Measurements from ENCODE around the gene CTSC.

CTSC gene

DNA sequence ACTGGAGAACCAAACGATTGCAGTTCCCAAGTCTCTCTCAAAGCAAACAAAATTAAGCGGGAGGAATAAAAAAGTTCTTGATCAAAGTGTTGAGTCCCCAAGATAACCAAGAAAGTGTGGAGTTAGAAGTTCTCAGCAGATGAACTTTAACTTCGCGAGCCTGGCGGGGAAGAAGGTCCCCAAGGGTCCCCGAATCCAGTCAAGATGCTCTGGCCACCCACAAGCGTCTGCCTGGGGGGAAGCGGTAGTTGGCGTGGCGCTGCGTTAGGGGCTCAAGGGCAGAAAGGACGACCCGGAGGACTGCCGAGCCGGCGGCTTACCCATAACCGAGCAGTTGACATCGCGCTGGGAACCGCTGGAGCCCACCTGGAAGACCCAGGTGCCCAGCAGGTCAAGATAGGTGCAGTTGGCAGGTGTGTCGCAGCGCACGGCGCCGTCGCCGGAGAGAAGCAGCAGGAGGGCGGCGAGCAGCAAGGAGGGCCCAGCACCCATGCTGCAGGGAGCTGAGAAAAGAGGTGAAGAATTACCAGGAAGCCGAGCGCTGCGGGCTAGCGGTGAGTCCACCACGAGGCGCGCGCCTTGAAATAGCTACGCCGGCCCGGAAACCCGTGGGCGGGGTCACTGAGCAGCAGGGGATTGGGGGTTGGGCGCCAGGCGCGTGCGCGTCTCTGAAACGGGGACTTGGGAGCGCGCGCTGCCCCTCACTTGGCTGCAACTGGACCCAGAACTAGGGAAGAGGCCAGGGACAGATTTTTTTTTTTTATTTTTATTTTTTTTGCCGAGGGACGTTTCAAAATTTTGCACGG, at the start of gene CTSC:
Gene CTSC, minus strand, starts transcription at position 556 of the 806 bp plus-strand sequence. Its CDS starts 64 bp downstream, at position 492.
- DNase-seq = peak; percentile 57

GRCh38 chr11:88384669-88385005, 47.1 kb upstream of the CTSC start:
- no peak for DNase-seq

DNA sequence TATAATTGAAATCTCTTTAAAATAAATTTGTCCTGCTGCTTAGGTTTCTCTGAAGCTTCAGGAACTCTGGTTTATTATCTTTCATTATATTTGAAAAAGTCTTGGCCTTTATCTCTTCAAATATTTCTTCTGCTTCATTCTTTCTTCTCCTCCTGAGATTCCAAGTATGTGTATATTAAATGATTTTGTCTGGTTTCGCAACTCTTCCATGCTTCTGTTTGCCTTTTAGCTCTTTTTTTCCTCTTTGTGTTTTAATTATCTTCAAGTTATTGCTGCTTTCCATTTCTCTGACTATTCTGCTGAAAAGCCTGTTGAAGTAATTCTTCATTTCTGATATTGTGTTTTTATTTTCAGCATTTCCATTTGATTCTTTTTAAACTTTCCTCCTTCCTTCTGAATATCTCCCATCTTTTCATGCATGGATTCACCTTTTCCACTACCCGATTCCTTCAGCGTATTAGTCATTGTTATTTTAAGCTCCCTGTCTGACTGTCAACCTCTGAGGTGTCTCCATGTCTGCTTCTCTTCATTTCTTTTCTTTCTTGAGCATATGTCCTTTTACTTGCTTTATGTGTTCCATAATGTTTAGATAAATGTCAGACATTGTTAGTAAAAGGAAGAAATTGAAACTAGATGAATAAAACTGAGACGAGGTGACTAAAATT, 46.6 kb upstream of the CTSC start:
- DNase-seq = no peak

DNA sequence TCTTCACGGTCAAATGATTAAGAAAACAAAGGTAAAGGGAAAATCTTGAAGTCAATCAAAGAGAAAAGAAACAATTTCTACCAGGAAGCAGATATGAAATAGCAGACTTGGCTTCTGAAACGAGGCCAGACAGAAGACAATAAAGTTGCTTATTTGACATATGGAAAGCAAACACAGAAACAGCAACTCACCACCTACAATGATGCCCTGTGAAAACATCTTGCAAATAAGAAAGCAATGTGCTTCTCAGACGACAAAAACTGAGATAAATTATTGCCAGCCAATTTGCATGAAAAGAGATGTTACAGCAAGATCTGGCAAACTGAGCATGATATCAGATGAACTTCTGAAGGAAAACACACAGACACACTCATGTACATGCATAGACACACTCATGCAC, 45.9 kb upstream of the CTSC start:
- no peak for DNase-seq

- no peak for DNase-seq
Observed at GRCh38 chr11:88379130-88379529, 41.6 kb upstream of the CTSC start.

GRCh38 chr11:88378422-88379066, 41.0 kb upstream of the CTSC start:
- no peak for DNase-seq

GRCh38 chr11:88377646-88378045, 40.1 kb upstream of the CTSC start:
- no peak for DNase-seq

DNA sequence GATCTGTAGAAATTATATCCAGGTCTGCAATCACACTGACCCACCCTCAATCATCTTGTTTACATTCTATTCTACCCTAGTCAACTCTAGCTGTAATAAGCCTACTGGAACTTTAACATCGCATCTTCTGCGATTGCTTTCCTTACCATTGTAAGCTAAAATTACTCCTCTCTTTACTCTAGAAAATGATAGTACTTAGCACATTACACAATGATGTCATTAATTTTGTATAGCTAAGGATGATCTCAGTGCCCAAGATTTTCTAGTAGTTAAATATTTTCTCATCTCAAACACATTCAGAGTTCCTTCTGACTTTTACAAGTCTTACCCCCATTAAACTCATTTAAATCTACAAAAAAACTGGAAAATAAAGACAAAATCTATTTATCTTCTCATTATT, 39.6 kb upstream of the CTSC start:
- DNase-seq = no peak

DNA sequence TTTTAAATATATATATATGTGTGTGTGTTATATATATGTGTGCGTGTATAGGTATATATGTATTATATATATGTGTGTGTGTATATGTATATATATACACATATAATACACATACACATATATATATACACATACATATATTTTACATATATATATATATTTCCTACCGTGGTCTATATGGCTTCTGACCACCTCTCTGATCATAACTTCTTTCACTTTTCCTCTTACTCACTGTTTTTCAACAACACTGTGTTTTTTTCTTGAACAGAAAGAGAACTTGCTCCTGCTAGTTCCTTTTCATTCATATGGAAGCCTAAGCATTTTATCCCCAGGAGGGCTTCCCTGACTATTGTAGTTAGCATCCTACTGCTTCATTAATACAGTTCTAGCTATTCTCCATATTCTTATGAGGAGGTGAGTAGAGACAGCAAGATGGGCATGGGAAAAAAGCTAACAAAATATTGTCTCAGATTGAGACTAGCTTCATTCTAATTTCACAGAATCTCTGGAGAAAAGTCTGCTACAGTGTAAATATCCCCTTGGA, 38.5 kb upstream of the CTSC start:
- DNase-seq = no peak

- DNase-seq = no peak
Observed at GRCh38 chr11:88370782-88371181, 33.2 kb upstream of the CTSC start.

DNA sequence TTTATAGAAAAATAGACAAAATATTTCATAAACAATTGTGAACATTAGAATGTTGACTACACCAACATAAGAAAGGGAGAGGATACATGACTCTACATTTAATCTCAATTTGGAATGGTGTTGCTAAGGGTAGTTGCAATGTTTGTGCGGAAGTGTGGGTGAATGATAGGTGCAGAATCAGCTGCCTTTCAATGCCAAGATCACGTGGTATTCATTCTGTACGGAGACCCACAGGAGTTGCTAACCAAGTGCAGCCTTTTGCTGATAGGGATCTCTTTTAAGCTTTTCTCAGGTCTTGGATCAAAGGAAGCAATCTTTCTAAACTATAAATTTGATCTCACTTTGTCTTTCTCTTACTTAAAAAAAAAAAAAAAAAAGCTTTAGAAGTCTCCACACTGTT, 29.8 kb upstream of the CTSC start:
- no peak for DNase-seq

GRCh38 chr11:88363648-88364065, 26.1 kb upstream of the CTSC start:
- no peak for DNase-seq

DNA sequence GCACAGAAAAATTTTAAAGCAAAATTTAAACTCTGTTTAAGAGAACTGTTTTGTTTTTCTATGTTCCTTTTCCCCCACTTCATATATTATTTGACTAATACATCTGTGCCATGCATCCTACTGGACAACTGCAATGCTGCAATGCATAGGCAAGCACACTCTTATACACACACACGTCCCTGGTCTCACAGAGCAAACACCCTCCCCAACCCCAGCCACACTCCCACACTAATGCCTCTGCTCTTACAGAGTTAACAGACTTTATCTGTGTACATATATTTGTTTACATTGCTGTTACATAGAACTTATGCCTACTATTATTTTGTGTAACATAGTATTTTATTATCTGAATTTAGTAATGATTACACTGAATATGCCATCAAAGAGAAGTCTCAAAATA, 25.5 kb upstream of the CTSC start:
- no peak for DNase-seq

DNA sequence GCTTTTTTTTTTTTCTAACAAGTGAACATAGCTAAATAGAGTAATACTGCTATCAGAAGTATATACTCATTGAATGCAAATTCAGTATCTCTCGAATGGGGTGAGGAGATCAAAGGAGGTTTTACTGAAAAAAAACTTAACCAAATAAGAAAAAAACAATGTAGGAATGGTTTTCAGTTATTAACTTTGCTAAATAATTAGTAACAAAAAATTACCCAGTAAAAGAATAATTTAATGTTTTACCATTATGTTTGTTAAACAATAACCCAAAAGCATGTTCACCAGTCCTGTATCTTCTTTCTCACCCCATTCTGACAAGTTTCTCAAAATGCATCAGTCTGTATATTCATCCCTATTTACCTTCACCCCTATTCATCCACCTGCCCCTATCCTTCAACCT, 22.6 kb upstream of the CTSC start:
- no peak for DNase-seq

DNA sequence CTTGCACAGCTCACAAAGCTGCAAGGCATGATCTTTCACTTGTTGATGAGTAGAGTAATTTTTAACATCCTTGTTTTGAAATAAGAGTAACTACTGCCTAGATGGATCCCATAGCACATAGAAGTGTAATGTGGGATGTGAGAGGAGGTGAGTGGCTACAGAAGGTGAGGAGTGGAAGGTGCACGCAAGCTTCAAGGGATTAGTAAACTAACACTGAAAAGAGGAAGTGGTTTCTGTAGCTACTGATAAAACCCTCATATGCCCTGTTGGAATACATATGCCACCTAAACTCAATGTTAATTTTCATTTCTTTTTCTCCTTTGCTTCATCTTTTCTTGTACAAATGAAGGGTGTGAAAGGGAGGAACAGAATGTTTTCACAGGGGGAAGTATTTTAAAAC, 22.0 kb upstream of the CTSC start:
- no peak for DNase-seq

- DNase-seq = no peak
Observed at GRCh38 chr11:88359114-88359513, 21.6 kb upstream of the CTSC start.

GRCh38 chr11:88358040-88358431, 20.5 kb upstream of the CTSC start:
- no peak for DNase-seq

DNA sequence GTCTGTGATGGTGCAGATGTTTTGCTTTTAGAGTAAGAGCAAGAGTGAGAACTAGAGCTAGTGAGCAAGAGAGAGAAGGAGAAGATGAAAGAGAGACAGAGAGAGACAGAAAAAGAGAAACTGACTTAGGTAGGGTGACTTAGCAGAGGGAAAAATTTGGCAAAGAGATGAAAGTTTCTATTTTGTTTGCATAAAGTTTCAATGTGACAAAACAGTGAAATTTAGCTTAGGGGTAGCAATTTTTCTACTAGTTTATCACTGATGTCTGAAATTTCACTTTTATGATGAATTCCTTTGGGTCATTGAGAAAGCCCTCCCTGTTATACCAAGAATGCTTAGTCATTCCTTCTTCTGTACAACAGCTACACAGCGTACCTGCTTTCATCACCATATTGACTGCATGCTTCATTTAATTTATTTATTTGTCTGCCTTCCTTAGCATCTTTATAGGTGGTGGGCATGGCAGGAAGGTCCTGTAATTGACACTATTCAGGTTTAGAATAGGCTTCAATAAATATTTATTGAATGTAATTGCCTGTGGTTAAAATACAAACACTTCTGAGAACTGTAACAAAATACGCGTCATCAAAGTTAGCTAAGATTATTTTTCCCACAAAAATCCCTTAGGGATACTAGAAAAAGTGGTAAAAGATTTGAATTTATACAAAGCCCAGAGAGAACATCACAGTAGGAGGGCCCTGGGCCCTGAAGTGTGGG, 19.9 kb upstream of the CTSC start:
- DNase-seq = no peak

DNA sequence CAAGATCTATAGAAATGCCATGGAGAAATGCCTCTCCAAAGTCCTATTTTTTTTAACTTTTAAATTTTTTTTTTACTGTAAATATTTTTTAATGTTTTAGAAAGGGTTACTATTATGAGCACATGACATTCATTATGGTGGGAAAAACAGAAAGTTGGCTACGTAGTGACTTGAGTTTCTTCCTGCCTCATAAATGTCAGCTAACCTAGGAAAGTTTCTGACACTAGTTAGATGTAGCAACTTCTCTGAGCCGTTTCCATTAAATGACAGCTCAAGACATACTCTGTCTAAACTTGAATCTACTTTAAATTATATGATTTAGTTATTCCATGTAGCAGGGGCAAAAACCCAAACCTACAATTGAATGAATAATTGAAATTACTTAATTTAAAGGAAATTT, 18.4 kb upstream of the CTSC start:
- no peak for DNase-seq

DNA sequence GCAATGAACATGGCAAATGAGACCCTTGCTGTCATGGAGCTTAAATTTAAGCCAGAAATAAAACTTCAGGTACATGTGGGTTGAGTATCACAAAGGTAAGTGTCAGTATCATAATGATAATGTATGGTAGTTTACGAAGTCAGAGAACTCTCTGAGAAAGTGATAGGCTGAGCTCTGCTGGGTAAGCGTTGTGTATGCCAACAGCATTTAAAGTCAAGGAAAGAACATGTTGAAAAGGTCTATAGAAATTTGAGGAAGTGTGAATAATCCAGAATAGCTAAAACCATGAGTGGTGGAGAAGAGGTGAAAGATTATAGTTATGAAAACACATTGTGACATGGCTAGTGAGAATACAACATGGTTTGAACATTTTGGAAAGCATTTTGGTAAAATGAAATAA, 17.4 kb upstream of the CTSC start:
- no peak for DNase-seq

GRCh38 chr11:88353835-88354496, 16.4 kb upstream of the CTSC start:
- no peak for DNase-seq

DNA sequence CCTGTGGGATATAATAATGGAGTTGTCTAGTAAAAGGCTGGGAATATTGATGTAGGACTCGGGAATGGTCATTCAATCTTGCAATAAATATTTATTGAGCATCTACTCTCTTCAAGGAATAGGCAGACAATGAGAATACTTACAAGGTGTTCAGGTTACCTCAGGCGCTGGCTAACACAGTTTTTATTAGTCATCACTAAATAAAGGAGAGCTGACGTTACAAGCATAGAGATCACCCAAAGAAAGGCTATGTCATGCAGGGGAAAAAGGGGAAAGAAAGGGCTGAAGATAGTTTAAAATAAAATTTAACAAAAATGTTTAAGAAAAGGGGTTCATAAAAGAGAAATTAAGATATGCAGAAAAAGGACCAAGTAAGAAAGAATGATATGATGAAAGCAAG, 15.8 kb upstream of the CTSC start:
- no peak for DNase-seq

- DNase-seq = no peak
Observed at GRCh38 chr11:88352139-88352538, 14.6 kb upstream of the CTSC start.
